Measurements from ENCODE around the gene C2CD5.

DNA sequence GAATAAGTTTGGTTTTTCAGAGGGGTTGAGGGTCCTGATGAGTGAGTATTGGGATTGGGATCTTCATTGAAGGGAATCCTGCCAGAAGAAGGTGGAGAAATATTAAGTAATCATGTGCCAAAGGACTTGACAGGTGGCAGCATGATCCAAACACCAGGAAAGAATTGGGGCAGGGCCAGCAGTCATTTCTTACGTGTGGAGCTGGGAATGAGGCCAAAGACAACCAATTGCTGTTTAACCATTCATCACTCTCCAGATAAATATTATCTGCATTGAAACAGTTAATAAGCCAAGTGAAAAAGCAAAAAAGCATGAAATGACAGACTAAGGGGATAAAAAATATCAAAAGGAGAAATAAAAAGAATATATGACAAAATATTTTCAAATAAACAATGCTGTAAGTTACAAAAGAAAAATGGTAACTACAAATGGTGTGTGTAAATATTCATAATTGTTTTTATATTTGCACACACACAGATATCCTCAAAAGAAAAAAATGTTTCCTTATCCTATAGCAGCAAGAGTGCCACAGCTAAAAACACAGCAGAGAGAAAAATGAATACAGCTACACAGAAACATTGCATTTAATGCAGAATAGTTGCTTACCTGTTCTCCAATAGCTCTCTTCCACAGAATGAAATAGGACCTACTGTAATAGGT, 26.2 kb downstream of the C2CD5 start:
- TF ChIP-seq, protein P1, sequence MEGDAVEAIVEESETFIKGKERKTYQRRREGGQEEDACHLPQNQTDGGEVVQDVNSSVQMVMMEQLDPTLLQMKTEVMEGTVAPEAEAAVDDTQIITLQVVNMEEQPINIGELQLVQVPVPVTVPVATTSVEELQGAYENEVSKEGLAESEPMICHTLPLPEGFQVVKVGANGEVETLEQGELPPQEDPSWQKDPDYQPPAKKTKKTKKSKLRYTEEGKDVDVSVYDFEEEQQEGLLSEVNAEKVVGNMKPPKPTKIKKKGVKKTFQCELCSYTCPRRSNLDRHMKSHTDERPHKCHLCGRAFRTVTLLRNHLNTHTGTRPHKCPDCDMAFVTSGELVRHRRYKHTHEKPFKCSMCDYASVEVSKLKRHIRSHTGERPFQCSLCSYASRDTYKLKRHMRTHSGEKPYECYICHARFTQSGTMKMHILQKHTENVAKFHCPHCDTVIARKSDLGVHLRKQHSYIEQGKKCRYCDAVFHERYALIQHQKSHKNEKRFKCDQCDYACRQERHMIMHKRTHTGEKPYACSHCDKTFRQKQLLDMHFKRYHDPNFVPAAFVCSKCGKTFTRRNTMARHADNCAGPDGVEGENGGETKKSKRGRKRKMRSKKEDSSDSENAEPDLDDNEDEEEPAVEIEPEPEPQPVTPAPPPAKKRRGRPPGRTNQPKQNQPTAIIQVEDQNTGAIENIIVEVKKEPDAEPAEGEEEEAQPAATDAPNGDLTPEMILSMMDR (IDR thresholded peaks at IDR 0.05; ENCODE audit: low read length), result no peak
- TF ChIP-seq EZH2 (optimal IDR thresholded peaks at IDR 0.05; ENCODE audit: low read depth, low read length), result no peak
